C1 segment of cervical spinal cord (tissue), 14 donors: ENCODE results near the gene CARD11.
"Not testable (repeated sequence)": the region's sequence is repeated elsewhere in the genome, so short reads cannot be mapped to it uniquely, and the experiment has no call there.

Source experiments
- DNase-seq, 14 donors: peaks; one replicate each; lab custom pipeline; 2025; lab: John Stamatoyannopoulos, UW

The CARD11 gene

GRCh38 chr7:3065724-3066143 is 22.1 kb upstream of the CARD11 start:
- DNase-seq, result no peak

GRCh38 chr7:3064067-3064466 is 20.4 kb upstream of the CARD11 start:
- DNase-seq, result no peak

- DNase-seq, result no peak
Measured at GRCh38 chr7:3063016-3063753, 19.5 kb upstream of the CARD11 start.

GRCh38 chr7:3057066-3057420 is 13.4 kb upstream of the CARD11 start:
- DNase-seq, result no peak

GRCh38 chr7:3056234-3057065 is 12.8 kb upstream of the CARD11 start:
- no peak for DNase-seq

- DNase-seq, result no peak
Measured at GRCh38 chr7:3055626-3056025, 12.0 kb upstream of the CARD11 start.

GRCh38 chr7:3042861-3043489 is 692 bp downstream of the CARD11 start:
- DNase-seq, result no peak

GRCh38 chr7:3041986-3042675 is 1.5 kb downstream of the CARD11 start:
- no peak for DNase-seq

GRCh38 chr7:3039787-3040186 is 3.9 kb downstream of the CARD11 start:
- DNase-seq, result no peak

GRCh38 chr7:3038011-3038410 is 5.7 kb downstream of the CARD11 start:
- not testable (repeated sequence) for DNase-seq

GRCh38 chr7:3037259-3037658 is 6.4 kb downstream of the CARD11 start:
- DNase-seq, result no peak

GRCh38 chr7:3034591-3035150 is 9.0 kb downstream of the CARD11 start:
- DNase-seq, result no peak

- peak in 1 of 14 donors; percentile 23 for DNase-seq
Measured at GRCh38 chr7:3033581-3033980, 10.1 kb downstream of the CARD11 start.

GRCh38 chr7:3033136-3033535 is 10.5 kb downstream of the CARD11 start:
- no peak for DNase-seq

GRCh38 chr7:3032256-3032655 is 11.4 kb downstream of the CARD11 start:
- DNase-seq, result no peak

- DNase-seq, result no peak
Measured at GRCh38 chr7:3029138-3029537, 14.5 kb downstream of the CARD11 start.

GRCh38 chr7:3028758-3029093 is 14.9 kb downstream of the CARD11 start:
- DNase-seq, result no peak

GRCh38 chr7:3028071-3028757 is 15.5 kb downstream of the CARD11 start:
- peak in 8 of 14 donors; percentile 3 to 39 (median 26) for DNase-seq

- DNase-seq, result no peak
Measured at GRCh38 chr7:3027005-3027845, 16.4 kb downstream of the CARD11 start.

GRCh38 chr7:3025616-3026015 is 18.1 kb downstream of the CARD11 start:
- DNase-seq, result no peak
